ENCODE data around the gene COG5. TPM values are rescaled to one million over a fixed set of nuclear protein-coding genes. Genes with fewer than 3 reads are reported as not detected.

Gene COG5
- total RNA-seq, 1 donor from 2014 or later = 75.4 TPM

DNA sequence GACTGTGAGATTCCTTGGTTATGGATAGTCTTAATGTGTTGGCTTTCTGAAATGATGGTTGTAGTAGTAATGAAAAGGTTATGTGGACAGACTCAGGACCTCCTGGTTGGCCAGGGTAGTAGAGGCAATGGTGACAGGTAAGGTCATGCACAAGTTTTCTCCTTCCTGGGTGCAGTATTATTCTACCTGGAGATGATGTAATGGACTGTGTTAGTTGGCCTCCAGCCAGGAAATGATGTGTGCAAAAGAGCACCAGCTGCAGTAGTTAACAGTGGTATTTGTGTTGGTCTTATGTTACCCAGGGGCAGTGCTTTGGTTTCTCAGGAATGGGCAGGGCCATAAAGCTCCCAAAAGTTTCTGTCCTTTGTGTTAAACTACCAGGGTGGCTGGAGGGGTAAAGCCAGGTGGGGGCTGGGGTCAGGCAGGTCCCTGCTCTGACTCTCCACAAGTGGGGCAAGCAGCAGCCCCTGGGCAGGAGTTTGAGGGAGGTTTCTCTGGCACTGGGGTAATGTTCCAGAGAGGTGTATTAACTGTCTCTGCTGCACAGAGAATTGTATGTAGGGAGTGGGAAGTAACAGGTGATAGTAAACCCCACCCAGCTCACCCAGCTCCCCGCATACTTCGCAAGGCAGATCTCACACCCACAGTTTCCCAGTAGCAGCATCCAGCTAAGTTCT, 57.6 kb downstream of the COG5 start:
- peak; percentile 17 for DNase-seq (ENCODE audit: low spot score)

GRCh38 chr7:107505362-107505761, 58.4 kb downstream of the COG5 start:
- no peak for DNase-seq (ENCODE audit: low spot score)

DNA sequence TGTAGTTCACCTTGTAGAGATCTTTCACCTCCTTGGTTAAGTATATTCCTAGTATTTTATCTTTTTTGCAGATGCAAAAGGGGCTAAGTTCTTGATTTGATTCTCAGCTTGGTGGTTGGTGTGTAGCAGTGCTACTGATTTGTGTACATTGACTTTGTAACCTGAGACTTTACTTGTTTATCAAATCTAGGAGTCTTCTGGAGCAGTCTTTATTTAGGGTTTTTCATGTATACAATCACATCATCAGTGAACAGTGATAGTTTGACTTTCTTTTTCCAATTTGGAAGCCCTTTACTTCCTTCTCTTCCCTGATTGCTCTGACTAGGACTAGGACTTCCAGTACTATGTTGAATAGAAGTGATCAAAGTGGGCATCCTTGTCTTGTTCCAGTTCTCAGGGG, 60.0 kb downstream of the COG5 start:
- DNase-seq (ENCODE audit: low spot score) = no peak

- DNase-seq (ENCODE audit: low spot score) = no peak
Measured at GRCh38 chr7:107502797-107503196, 60.9 kb downstream of the COG5 start.

GRCh38 chr7:107502154-107502553, 61.6 kb downstream of the COG5 start:
- DNase-seq (ENCODE audit: low spot score) = no peak

- no peak for DNase-seq (ENCODE audit: low spot score)
Measured at GRCh38 chr7:107501593-107501992, 62.1 kb downstream of the COG5 start.

- DNase-seq (ENCODE audit: low spot score) = no peak
Measured at GRCh38 chr7:107499731-107500130, 64.0 kb downstream of the COG5 start.

DNA sequence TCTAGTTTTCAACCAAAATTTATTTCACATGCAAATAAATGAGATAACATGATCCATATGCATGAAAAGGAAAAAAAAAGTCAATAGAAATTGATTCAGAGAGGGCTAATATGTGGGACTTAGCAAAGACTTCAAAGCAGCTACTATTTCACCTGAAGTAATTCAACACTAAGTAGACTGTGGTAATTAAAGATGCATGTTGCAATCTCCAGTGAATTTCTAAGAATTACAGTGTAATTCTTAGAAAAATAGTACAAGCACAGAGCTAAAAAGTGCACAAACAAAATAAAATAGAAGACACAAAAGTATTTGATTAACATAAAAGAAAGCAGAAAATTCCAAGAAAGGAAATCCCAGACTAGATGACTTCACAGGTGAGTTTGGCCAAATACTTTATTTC, 68.2 kb downstream of the COG5 start:
- DNase-seq (ENCODE audit: low spot score) = no peak

DNA sequence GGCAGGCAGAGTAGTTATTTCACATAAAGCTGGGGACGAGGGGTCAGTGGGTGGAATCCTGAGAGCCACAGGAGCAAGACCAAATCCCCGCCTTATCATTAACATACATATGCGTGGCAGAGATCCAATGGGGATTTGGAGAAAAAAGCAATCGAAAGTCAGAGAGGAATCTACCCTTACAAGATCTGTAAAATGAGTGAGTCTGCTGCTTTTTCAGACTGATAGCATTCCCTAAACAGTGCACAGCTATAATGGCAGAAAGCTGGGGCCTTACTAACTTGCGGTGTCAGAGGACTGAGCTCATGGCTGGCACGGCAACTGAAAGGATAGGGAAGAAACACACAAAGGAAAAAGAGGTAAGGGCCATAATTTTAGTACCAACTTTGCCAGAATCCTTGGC, 68.8 kb downstream of the COG5 start:
- peak; percentile 73 for DNase-seq (ENCODE audit: low spot score)

GRCh38 chr7:107494315-107494751, 69.4 kb downstream of the COG5 start:
- DNase-seq (ENCODE audit: low spot score) = no peak

DNA sequence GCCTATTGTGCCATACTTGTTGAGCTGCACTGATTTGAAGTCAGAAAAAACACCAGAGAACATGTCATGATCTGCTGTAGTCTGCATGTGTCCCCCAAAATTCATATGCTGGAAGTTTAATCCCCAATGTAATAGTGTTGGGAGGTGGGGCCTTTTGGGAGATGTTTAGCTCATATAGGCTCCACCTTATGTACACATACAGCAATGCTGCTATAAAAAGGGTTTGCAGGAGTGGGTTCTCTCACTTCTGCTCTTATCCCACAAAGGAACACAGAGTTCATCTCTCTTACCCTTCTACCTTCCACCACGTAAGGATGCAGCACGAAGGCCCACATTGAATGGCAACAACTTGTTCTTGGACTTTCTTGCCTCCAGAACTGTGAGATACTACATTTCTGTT, 70.8 kb downstream of the COG5 start:
- DNase-seq (ENCODE audit: low spot score) = no peak

- DNase-seq (ENCODE audit: low spot score) = no peak
Measured at GRCh38 chr7:107486041-107486440, 77.7 kb downstream of the COG5 start.

DNA sequence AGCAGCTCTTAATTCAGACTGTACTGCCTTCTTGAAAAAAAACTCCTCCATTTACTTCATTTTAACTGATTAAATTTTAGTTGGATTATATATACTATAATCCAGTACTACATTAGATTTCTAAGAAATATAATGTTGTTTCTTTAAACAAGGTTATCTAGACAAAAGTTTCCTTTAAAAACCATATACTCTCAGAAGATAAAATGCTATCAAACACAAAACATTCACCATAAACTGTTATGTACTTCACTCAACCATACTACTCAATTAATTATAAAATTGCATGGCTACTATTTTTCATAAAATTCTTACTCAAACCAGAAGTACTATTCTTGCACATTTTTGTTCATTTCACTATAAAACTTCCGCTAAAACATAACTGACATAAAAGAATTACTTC, 81.1 kb downstream of the COG5 start:
- no peak for DNase-seq (ENCODE audit: low spot score)

DNA sequence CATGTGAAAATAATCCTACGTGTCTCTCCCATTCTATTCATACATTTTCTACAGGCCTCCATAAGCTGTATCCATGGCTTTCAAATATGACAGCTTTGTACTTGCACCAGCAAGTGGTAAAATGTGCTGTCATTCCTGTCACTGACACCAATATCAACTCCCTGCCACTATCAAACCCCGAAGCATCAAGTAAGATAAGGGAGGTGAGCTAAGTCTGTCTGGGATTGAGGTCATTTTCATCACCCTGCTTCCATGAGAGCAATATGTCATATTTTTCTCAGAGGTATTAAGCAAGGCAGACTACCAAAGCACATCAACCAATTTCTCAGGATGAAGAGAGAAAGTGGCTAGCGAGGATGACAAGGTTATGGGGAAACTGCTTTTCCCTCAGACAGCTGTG, 82.8 kb downstream of the COG5 start:
- no peak for DNase-seq (ENCODE audit: low spot score)

DNA sequence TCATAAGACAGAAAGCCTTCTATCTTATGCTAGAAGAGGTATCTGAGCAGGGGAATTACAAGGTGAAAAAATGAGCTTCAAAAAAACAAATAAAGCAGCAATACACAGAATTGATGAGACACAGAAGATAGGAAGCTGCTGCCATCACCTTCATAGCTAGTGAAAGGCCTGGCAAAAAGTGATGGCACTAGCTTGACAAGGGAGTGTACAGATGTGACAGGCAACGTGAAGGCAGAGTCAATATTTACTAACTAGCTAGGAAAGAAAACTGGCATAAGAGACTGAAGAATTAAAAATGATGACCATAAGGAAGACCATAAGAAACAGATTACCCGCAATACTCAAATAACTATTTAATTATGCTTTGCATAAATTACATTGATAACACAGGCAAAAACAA, 84.4 kb downstream of the COG5 start:
- no peak for DNase-seq (ENCODE audit: low spot score)

DNA sequence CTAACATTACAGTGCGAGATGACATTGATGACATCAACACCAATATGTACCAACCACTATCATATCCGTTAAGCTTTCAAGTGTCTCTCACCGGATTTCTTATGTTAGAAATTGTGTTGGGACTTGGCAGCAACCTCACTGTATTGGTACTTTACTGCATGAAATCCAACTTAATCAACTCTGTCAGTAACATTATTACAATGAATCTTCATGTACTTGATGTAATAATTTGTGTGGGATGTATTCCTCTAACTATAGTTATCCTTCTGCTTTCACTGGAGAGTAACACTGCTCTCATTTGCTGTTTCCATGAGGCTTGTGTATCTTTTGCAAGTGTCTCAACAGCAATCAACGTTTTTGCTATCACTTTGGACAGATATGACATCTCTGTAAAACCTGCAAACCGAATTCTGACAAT, 89.6 kb downstream of the COG5 start:
- DNase-seq (ENCODE audit: low spot score) = no peak

- no peak for DNase-seq (ENCODE audit: low spot score)
Measured at GRCh38 chr7:107472116-107472515, 91.6 kb downstream of the COG5 start.

- no peak for DNase-seq (ENCODE audit: low spot score)
Measured at GRCh38 chr7:107471292-107472070, 92.2 kb downstream of the COG5 start.

GRCh38 chr7:107469929-107470328, 93.8 kb downstream of the COG5 start, which contains the start of gene GPR22:
TSS of gene GPR22 (plus strand) at chr7:107470057. CDS start at chr7:107474061, 4,004 bp downstream.
- peak; percentile 46 for DNase-seq (ENCODE audit: low spot score)

GRCh38 chr7:107468824-107469223, 94.9 kb downstream of the COG5 start:
- no peak for DNase-seq (ENCODE audit: low spot score)

DNA sequence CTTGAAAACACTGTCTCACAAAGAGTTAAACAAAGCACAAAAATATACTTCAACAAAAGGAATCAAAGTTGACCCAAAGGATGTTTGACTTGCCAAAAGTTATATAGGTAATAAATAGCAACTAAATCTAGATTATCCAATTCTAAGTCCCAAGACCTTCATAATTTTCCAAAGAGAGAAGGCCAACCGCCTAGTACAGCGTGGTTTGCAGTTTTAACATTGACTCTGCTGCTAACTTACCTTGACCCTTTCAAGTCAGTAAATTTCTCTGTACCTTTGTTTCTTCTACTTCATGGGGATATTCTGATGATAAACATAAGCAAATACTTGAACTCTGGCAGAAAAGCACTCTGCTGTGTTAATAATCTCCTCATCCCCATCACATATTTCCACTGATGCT, 95.7 kb downstream of the COG5 start:
- peak; percentile 48 for DNase-seq (ENCODE audit: low spot score)

DNA sequence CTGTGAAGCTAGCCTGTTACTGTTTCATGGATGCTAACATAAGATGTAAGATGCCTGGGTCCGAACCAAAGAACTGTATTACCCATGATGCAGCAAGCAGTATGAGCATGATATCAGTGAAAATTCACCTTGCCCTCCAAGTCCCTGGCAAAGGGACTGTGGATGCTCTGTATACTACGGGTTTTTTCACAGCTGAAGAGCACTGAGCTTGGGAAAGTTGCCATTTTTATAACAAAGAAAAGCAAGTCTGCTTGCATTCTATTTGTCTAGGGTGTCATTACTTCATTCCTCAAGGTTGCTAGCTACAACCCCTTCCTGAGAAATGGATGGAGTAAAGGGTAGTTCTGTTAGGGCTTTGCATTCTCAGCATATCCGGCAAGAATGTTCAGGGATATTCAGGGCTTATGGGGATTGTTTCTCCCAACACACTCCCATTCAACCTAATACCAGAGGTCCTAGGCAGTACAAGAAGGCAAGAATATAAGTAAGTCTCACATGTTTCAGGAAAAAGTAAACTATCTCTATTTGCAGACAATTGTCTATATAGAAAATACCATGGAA, 99.0 kb downstream of the COG5 start:
- DNase-seq (ENCODE audit: low spot score) = peak; percentile 65

Measured in umbilical cord (tissue), 2 donors.